ENCODE measurements around the gene RNASE9. TPM values are rescaled to one million over a fixed set of nuclear protein-coding genes. Genes with fewer than 3 reads are reported as not detected.

The RNASE9 gene
- not detected in 2 replicates for total RNA-seq

DNA sequence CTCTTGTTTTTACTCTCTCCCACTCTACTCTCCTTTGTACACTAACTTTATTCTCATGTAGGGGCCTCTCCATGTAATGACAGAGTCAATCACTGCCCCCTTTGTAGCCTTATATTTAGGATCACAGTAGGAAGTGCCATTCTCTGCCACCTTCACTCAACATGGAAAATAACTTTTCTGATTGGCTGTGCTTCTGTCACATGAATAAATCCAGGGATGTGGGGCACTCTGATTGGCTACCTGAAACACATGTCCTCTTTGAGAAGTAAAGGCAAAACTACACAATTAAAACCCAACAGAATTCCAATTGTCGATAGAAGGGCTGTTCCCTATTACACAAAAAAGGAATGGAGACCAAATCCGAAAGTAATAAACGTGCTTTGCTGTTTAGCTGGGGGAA is at the start of gene RNASE9:
TSS of gene RNASE9 (minus strand) at position 87 of the 400 bp plus-strand sequence.
- no peak for DNase-seq (ENCODE audit: insufficient read length, low spot score, missing footprints)
- Histone ChIP-seq H3K9me3 (ENCODE audit: low read depth, low read length) (no peaks in the 10 kb centered on the region), H3K4me2 (ENCODE audit: insufficient read depth, low read length) (no peak within 1 kb of the TSS), H3K27me3 (ENCODE audit: insufficient read depth, low read length) (peaks cover 9% of the 10 kb centered on the region), H3K36me3 (ENCODE audit: insufficient read depth, low read length) (no peaks in the 10 kb centered on the region), H3K4me1 (ENCODE audit: insufficient read depth, low read length) (no peaks in the 10 kb centered on the region), H2AFZ (ENCODE audit: low read length) (no peak within 1 kb of the TSS), H3K79me2 (ENCODE audit: insufficient read depth, low read length) (no peaks in the 10 kb centered on the region), H3K4me3 (ENCODE audit: insufficient read depth, low read length) (no peak within 1 kb of the TSS), H3K27ac (ENCODE audit: low read depth, low read length) (no peak within 1 kb of the TSS), H4K20me1 (ENCODE audit: insufficient read depth, low read length) (no peaks in the 10 kb centered on the region)
- TF ChIP-seq, protein P1, sequence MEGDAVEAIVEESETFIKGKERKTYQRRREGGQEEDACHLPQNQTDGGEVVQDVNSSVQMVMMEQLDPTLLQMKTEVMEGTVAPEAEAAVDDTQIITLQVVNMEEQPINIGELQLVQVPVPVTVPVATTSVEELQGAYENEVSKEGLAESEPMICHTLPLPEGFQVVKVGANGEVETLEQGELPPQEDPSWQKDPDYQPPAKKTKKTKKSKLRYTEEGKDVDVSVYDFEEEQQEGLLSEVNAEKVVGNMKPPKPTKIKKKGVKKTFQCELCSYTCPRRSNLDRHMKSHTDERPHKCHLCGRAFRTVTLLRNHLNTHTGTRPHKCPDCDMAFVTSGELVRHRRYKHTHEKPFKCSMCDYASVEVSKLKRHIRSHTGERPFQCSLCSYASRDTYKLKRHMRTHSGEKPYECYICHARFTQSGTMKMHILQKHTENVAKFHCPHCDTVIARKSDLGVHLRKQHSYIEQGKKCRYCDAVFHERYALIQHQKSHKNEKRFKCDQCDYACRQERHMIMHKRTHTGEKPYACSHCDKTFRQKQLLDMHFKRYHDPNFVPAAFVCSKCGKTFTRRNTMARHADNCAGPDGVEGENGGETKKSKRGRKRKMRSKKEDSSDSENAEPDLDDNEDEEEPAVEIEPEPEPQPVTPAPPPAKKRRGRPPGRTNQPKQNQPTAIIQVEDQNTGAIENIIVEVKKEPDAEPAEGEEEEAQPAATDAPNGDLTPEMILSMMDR (IDR thresholded peaks at IDR 0.05; ENCODE audit: extremely low read depth, low read depth, low read length) = no peak

DNA sequence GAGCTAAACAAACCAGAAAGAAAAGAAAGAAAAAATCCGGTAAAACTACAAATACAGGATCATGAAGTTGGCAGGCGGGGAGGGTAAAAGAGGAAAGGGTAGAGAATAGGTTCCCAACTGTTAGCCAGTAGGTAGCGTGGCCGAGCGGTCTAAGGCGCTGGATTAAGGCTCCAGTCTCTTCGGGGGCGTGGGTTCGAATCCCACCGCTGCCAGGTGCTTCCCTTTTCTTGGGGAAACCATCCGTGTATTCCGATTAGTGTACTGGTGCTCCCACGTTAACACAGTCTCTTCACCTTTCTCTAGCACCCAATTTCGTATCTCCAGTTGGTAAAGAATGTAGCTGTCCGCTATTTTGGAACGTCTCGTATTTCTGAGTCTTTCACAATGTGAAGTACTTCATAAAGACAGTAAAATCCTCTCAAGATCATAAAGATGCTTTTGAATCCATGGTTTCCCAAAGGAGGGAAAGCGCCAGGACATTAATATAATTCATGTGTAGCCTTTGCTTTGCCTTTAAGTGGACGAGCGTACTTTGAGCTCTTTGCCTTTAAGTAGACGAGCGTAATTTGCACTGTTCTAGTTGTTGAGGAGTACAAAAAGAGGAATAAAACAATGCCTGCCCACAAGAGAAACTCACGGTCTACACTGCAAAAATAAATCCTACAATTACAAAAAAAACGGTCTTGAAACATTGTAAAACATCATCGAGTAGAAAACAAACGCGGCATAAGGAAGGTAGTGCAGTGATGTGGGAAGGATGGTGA is 49.3 kb upstream of the RNASE9 start:
- Histone ChIP-seq H3K4me2 (ENCODE audit: insufficient read depth, low read length) (peak overlapping the region; percentile 77), H3K27me3 (ENCODE audit: insufficient read depth, low read length) (no peaks in the 10 kb centered on the region), H3K36me3 (ENCODE audit: insufficient read depth, low read length) (no peaks in the 10 kb centered on the region), H4K20me1 (ENCODE audit: insufficient read depth, low read length) (no peaks in the 10 kb centered on the region), H3K4me1 (ENCODE audit: insufficient read depth, low read length) (peaks cover 10% of the 10 kb centered on the region), H3K4me3 (ENCODE audit: insufficient read depth, low read length) (peak overlapping the region; percentile 88), H2AFZ (ENCODE audit: low read length) (peak overlapping the region; percentile 94), H3K27ac (ENCODE audit: low read depth, low read length) (peak overlapping the region; percentile 12), H3K79me2 (ENCODE audit: insufficient read depth, low read length) (no peaks in the 10 kb centered on the region), H3K9me3 (ENCODE audit: low read depth, low read length) (no peaks in the 10 kb centered on the region)
- peak; percentile 86 for DNase-seq (ENCODE audit: insufficient read length, low spot score, missing footprints)
- TF ChIP-seq, protein P1 (IDR thresholded peaks at IDR 0.05; ENCODE audit: extremely low read depth, low read depth, low read length) = no peak

DNA sequence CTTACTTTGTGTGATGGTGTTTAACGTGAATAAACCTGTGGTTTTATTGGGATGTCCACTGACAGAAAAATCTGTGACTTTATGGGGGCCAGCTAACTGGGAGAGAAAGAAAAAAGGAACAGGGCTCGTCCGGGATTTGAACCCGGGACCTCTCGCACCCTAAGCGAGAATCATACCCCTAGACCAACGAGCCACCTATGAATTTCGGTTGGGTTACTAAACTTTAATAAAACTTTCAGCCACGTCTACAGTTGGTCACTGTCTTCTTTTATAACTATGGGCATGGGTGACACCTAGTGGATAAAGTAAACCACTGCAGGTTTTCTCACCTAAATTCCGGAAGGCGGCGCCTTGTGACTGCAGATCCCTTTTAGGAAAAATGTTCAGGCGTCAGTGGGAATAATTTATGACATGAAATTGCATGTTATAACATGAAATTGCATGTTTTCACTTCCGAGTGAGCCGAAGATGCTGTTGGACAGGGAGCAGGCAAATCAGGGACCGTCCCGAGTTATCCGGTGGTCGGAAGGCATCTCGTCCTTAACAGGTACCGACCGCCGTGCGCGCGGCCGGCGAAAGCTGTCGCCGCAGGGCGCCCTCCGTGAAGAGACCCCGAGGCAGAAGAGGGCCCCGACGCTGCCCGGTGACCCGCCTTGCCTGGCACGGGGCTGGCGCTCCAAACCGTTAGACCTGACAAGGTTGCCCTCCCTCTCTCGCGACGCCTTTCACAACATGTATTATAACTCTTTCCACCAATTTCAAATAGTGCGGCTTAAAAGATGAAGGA is 48.6 kb upstream of the RNASE9 start:
- Histone ChIP-seq H3K4me3 (ENCODE audit: insufficient read depth, low read length) (peak overlapping the region; percentile 88), H3K4me1 (ENCODE audit: insufficient read depth, low read length) (peaks cover 5% of the 10 kb centered on the region), H2AFZ (ENCODE audit: low read length) (peak overlapping the region; percentile 94), H3K27ac (ENCODE audit: low read depth, low read length) (peak overlapping the region; percentile 12), H3K4me2 (ENCODE audit: insufficient read depth, low read length) (peak overlapping the region; percentile 77), H3K27me3 (ENCODE audit: insufficient read depth, low read length) (no peaks in the 10 kb centered on the region), H4K20me1 (ENCODE audit: insufficient read depth, low read length) (no peaks in the 10 kb centered on the region), H3K36me3 (ENCODE audit: insufficient read depth, low read length) (no peaks in the 10 kb centered on the region), H3K9me3 (ENCODE audit: low read depth, low read length) (no peaks in the 10 kb centered on the region), H3K79me2 (ENCODE audit: insufficient read depth, low read length) (no peaks in the 10 kb centered on the region)
- TF ChIP-seq, protein P1 (IDR thresholded peaks at IDR 0.05; ENCODE audit: extremely low read depth, low read depth, low read length) = peak; percentile 97
- peak; percentile 93 for DNase-seq (ENCODE audit: insufficient read length, low spot score, missing footprints)

Data from osteoblast (primary cell).